Stimulated activated CD4-positive, alpha-beta T cell treated with anti-CD3 and anti-CD28 coated beads, TNF-alpha, amount 100 ng/mL, for 1 hour (primary cell): ENCODE results near the gene SUCLG2.

Source experiments
- DNase-seq, 3 donors: peaks; one replicate each; pipeline ENCODE4 v3.0.0-alpha.2; 2020; ENCODE audit warnings: low read depth in 3 of 3, low spot score in 1 of 3

The SUCLG2 gene

GRCh38 chr3:67389176-67389575 is 265.2 kb downstream of the SUCLG2 start:
- DNase-seq = no peak

DNA sequence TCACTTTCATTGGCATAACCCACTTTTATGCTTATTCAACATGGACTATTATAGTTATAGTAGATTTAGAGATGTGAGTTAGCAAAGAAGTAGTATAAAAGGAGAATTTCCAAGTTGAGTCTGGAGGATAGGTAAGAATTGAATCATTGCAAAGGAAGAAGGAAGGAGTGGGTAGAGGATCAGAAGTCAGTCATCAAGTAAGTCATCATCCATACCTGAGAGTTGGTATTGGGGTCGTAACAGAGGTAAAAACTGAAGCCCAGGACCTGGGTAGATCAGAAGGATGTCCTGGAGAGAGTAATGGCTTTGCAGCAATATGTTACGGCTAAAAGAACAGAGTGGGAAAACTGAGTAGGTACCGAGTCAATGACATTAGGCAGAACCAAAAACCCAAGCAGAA is 265.7 kb downstream of the SUCLG2 start:
- no peak for DNase-seq

GRCh38 chr3:67386451-67386850 is 268.0 kb downstream of the SUCLG2 start:
- DNase-seq = no peak

DNA sequence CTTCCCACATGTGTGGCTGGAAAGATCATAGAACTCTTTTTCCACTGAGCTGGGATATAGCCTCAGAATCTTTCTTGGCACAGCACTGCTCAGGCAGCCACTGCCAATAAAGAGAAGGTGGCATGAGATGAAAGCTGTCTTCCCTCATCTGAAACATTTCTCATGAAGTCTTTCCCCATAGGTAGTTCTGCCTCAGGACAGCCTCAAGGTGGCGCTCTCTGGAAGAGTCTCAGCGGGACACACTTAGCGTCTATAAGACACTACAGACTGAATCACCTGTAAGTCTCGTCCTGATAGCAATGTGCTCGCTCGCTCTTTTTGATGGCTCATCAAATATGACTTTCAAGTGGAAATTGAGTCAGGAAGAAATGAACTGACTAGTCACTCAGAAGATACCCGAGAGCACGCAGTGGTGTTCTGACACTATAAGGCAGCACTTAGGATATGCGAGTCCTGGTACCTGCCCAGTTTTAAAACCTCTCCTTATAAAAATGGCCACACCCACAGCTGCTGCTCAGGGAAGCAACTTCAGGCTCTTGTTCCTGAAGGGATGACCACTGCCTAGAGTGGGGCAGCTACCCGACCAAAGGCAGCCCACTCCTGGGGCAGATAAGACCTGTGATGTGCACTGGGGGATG is 269.5 kb downstream of the SUCLG2 start:
- no peak for DNase-seq

DNA sequence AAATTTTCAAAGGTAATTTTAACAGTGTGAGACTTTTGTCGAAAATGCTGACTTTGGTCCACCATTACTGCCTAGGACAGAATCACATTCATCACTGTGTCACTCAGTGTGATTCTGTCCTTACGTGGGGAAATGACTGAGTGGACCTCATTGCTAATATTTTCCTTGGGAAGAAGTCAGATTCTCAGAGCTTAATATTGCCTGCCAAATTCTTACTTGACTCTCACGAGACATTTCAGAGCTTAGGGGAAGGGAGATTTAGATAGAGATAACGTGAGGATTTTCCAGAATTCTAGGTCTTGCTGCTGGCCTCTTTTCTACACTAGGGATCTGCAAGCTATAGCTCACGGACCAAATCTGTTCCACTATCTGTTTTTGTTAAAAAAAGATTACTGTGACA is 270.4 kb downstream of the SUCLG2 start:
- no peak for DNase-seq

GRCh38 chr3:67383379-67383778 is 271.0 kb downstream of the SUCLG2 start:
- DNase-seq = no peak

GRCh38 chr3:67382536-67382935 is 271.9 kb downstream of the SUCLG2 start:
- no peak for DNase-seq

- no peak for DNase-seq
These were observed 272.6 kb downstream of the SUCLG2 start for GRCh38 chr3:67381667-67382272.

DNA sequence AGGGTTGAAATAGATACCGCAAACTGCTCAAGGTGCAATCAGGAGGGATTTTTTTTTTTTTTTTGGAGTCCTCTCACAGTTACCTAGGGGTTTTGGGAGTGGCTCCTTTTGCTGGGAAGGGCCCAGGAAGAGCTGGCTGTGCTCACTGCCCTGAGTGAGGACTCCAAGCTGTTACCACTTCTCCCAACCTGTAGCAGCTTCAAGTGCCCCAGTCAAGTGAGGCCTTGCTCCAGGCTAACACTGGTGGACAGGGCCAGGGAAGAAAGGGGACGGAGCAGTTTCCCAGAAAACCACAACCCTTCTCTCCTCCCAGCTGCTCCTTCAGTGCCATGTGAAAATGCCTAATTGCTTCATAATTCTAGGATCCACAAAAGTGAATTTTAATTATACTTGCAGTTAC is 274.3 kb downstream of the SUCLG2 start:
- DNase-seq = no peak

GRCh38 chr3:67377299-67377698 is 277.1 kb downstream of the SUCLG2 start:
- no peak for DNase-seq

DNA sequence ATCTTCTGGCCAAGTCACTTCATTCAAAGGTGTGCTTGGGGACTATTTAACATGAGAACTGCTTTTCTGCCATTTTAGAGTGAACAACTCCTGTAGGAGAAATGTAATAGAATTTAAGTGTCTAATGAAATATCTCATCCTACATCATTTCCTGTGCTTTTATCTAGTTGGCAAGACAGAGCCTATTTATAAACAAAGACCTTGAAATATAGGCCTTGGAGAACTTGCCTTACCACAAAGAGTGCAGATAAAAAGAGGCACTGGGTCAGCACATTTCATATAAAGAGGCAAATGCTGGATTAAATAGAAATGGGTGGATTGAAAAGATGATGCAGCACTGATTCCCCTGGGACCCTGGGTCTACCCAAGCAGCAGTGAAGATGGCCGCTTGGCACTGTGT is 278.0 kb downstream of the SUCLG2 start:
- DNase-seq = no peak

DNA sequence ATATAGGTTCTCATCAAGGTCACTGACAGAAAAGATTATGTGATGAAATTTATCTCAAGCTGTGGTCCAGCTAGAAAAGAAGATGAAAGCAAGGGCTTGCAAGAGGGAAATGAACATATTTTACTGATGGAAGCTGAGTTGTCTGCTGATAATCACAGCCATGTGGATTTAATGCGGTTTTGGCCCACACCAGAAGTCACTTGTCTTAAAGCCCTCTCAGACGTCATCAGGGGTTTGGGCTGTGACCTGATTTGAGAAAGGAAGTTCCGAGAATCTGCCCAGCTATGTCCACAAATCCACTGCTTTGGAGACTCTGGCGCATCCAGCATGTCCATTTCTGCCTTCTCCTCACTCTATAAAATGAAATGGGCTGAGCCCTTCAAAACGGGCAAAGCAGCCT is 278.4 kb downstream of the SUCLG2 start:
- no peak for DNase-seq

- no peak for DNase-seq
These were observed 291.7 kb downstream of the SUCLG2 start for GRCh38 chr3:67362686-67363085.

DNA sequence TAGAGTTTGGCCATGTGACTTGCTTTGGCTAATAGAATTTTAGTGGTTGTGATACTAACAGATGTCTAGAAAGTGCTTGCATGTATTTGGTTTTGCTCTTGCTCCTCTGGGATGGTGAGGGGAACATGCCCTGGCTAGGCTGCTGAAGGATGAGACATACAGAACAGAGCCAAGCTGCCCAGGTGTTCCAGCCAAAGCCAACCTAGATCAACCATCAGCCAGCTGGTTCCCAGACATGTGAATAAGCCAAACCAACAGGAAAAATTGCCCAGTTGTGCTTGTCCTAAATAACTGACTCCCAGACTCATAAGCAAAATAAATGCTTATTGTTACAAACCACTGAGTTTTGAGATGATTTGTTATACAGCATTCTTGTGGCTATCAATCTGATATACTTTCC is 292.6 kb downstream of the SUCLG2 start:
- DNase-seq = no peak

DNA sequence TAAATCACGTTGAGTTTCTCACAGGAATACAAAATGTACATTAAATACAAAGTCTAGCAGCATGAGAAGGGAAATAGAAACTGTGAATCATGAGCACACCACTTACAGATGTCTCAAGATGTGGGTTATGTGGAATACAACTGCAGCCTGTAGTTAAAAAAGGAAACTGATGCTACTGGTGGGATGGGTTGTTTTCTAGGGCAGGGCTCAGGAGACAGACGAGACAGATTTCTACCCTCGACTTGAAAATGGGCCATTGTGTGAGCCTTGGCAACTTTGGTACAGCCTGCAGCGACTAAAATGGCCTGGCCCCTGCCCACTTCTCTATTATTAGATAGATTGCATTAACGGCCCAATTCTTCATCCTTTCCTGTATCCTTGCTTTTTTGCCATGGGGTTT is 293.1 kb downstream of the SUCLG2 start:
- no peak for DNase-seq

DNA sequence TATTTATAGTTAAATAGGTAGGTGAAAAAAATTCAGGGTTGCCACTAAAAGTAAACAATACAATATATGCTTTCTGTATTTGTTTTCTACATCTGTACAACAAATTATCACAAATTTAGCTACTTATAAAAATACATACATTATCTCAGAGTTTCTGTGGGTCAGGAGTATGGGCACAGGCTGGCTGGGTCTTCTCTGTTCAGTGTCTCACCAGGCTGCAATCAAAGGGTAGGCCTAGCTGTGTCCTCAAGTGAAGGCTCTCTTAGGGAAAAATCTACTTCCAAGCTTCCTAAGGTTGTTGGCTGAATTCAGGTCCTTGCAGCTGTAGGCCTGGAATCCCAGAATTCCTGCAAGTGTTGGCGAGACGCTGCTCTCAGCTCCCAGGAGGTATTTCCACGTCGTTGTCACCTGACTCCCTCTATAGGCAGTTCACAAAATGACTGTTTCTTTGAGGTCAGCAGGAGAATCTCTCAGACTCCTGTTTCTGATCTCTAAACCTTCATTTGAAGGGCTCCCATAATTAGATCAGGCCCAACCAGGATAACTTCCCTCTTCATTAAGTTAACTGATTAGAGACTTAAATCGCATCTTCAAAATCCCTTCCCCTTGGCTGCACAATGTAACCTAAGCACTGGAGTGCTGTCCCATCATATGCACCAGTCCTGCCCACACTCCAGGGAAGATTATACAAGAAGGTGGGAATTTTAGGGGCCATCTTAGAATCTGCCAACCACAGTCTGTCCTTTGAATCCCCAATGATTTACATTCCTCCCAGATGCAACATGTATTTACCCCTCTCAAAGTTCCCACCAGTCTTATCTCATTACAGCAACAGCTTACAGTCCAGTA is 296.6 kb downstream of the SUCLG2 start:
- no peak for DNase-seq

DNA sequence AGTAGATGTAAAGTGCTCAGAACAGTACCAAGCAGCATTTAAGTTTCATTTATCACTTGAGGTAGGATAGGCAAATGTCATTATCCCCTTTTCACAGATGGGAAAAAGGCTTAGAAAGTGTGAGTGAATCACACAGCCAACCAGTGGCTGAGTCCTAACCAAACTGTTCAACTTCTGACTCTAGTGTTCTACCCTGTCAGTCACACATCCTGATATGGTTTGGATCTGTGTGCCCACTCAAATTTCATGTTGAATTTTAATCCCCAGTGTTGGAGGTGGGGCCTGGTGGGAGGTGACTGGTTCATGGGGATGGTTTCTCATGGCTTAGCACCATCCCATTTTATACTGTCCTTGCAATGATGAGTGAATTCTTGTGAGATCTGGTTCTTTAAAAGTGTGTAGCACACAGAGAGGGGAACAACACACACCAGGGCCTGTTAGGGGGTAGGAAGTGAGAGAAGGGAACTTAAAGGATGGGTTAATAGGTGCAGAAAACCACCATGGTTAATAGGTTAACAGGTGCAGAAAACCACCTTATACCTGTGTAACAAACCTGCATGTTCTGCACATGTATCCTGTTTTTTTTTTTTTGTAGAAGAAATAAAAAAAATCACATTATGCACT is 304.7 kb downstream of the SUCLG2 start:
- no peak for DNase-seq

DNA sequence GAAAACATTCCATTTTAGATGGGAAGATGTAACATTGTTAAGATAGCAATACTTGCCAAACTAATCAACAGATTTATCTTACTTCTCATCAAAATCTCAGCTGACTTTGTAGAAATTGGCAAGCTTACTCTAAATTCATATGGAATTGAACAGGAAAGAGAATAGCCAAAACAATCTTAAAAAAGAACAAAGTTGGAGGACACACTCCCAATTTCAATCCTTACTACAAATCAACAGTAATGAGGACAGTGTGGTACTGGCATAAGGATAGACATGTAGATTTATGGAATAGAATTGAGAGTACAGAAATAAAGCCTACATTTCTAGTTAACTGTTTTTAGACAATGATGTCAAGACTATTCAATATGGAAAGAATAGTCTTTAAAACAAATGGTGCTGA is 308.3 kb downstream of the SUCLG2 start:
- DNase-seq = no peak

- no peak for DNase-seq
These were observed 318.6 kb downstream of the SUCLG2 start for GRCh38 chr3:67335813-67336212.

DNA sequence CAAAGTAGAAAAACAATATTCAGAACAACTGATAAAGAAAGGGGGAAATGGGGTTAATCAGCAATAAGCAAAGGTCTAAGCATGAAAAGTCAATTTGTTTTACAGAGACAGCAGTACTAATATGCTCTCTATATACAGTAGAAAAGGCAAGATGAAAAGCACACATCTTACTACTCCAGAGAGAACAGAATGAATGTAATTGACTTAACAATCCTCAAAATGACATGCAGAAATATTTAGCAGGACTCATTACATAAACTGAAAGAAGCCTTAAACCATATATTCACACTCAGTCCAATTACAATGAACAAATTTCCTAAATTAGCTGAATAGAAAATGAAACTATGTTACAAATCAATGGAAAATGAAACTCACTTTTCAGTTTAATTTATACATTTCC is 319.8 kb downstream of the SUCLG2 start:
- DNase-seq = no peak

- no peak for DNase-seq
These were observed 325.1 kb downstream of the SUCLG2 start for GRCh38 chr3:67329358-67329757.

DNA sequence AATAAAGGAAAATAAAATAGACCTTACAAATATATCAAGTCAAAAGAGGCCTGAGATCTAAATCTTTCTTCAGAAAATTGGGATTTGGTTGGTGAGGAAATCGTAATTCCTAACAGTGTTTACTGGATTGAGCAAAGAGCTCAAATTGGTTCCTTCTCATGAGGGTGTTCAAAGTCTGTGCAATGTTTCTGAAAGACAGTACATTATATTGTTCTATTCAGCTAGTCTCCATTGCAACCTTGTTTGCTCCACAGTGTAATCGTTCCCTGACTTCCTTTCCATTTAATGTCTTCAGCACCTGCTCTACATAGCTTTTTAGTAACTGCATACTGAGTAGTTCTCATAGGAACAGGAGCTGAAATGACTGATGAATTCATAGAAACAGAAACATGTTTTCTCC is 326.8 kb downstream of the SUCLG2 start:
- no peak for DNase-seq
